Stimulated activated CD4-positive, alpha-beta T cell treated with anti-CD3 and anti-CD28 coated beads, Interleukin-4, amount 100 ng/mL, for 4 hours (primary cell): ENCODE results near the gene ADH7.
"Not testable (repeated sequence)": the region's sequence is repeated elsewhere in the genome, so short reads cannot be mapped to it uniquely, and the experiment has no call there.

ENCODE experiments used
- DNase-seq, 2 experiments: peaks; one replicate each; pipeline ENCODE4 v3.0.0-alpha.2; 2020

ADH7 gene

DNA sequence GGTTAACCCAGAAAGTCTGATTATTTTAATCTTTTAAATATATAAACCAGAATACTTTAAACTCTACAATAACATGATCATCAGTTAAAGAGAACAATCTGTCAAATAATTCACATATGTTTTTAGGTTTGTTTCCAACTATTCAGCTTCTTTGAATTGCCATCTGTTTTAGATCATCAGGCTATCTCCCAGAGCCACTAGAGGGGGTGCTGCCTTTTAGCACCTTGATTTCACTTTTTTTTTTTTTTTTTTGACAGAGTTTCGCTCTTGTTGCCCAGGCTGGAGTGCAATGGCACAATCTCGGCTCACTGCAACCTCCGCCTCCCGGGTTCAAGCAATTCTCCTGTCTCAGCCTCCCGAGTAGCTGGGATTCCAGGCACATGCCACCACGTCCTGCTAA is 57.8 kb downstream of the ADH7 start:
- DNase-seq = not testable (repeated sequence)

DNA sequence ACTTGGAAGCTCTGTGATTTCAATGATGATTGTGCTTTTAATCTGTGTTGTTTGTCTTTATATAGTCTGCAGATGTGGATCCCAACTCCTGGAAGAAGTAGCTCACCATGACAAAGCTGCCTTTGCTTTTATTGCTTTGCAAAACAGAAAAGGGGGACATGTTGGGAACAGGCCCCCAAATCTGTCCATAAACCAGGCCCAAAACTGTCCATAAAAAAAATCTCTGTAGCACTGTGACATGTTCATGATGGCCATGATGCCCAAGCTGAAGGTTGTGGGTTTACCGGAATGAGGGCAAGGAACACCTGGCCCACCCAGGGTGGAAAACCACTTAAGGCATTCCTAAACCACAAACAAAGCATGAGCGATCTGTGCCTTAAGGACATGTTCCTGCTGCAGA is 62.7 kb downstream of the ADH7 start:
- not testable (repeated sequence) for DNase-seq

DNA sequence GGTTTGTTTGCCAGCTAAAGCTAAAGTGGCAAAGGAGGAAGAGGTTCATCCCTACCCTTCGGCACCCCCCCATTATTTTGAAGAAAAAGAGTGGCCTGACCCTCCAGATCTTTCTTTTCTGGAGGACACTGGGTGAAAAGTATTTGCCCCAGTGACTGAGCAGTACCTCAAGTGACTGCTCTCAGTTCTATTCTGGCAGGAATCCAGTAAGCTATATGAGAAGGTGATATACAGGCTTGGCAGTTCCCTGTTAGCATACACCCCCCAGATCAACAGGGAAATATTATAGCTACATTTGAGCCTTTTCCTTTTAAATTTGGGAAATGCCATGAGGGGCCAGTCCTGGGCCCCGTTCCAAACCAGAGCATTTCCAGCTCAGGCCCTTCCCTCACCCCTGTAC is 67.3 kb downstream of the ADH7 start:
- DNase-seq = not testable (repeated sequence)

DNA sequence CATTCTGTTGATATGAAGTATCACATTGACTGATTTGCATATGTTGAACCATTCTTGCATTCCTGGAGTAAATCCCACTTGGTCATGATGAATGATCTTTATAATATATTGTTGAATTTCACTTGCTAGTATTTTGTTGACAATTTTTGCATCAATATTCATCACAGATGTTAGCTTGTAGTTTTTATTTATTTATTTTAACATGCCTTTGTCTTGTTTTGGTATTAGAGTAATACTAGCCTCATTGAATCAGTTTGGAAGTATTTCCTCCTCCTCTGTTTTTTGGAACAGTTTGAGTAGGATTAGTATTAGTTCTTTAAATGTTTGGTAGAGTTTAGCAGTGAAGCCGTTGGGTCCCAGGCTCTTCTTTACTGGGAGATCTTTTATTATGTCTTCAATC is 68.7 kb downstream of the ADH7 start:
- DNase-seq = no peak

DNA sequence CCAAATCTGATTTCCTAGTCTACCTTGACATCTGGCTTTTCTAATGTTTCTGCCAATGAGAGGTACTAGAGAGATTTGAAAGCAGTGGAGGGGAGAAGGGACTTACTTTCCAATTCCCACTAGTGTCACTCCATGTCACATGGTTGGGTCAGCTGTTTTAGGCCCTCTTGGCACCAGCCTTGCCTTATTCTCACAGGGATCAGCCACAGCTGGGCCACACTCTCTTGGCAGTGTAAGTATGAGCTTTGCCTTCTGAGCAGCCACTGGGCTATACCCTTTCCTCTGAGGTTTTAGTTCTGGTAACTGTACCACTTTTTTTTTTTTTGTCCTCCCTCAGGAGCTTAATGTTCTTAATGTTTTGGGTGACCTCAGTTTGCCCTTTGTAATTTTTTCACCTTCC is 72.4 kb downstream of the ADH7 start:
- DNase-seq = no peak
